Measurements from ENCODE around the gene RIPK3.

DNA sequence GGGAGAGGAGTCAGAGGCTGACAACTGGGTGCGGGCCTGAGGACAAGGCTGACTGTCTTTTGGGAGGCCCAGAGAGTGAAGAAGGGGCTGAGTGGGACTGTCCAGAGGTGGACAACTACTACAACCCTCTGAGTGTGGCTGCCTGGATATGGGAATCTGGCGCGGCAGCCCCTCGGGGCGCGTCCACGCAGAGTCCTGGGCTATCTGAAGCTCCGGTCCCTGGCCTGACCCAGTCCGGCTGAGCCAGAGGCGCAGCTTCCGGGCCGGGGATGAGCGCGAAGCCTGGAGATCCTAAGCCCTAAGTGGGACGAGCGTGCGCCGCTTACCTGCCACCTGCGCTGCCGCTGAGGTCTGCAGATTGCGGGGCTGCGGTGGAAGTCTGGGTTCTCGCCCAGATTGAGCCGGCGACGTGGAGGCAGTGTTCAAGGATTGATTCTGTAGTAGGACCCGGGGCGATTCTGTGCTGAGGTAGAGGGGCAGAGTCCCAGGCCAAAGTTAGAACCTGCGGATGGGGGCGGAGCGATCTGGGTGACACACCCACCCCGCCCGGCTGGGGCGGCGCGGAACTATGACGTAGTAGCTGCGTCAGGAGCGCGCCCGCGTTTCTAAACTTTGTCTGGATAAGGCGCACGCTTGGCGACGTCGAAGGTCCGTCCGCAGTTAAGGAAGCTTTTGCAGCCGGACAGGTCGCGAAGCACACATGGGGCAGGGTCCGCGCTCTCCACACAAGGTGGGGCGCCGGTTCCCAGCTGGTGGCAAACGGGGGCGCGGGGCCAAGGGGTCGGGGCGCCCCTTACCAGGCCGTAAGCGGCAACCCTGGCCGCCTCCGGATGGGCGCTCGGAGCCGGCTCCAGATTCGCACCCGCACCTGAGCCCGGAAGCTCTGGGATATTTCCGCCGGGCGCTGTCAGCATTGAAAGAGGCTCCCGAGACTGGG is 40.3 kb downstream of the RIPK3 start, which contains the start of the genes DHRS1 and NOP9:
- no peak for TF ChIP-seq ZNF70 (CRISPR knock-in tag; IDR thresholded peaks at IDR 0.05)
- no peak for TF ChIP-seq OSR1 (CRISPR knock-in tag; IDR thresholded peaks at IDR 0.05)
- no peak for TF ChIP-seq ARNTL (CRISPR knock-in tag; IDR thresholded peaks at IDR 0.05; ENCODE audit: borderline replicate concordance, low read depth)
- no peak for TF ChIP-seq ISL1 (CRISPR knock-in tag; IDR thresholded peaks at IDR 0.05)
- no peak for TF ChIP-seq RARB (CRISPR knock-in tag; IDR thresholded peaks at IDR 0.05)
- TF ChIP-seq, protein P1, sequence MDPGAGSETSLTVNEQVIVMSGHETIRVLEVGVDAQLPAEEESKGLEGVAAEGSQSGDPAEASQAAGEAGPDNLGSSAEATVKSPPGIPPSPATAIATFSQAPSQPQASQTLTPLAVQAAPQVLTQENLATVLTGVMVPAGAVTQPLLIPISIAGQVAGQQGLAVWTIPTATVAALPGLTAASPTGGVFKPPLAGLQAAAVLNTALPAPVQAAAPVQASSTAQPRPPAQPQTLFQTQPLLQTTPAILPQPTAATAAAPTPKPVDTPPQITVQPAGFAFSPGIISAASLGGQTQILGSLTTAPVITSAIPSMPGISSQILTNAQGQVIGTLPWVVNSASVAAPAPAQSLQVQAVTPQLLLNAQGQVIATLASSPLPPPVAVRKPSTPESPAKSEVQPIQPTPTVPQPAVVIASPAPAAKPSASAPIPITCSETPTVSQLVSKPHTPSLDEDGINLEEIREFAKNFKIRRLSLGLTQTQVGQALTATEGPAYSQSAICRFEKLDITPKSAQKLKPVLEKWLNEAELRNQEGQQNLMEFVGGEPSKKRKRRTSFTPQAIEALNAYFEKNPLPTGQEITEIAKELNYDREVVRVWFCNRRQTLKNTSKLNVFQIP (CRISPR knock-in tag; IDR thresholded peaks at IDR 0.05; ENCODE audit: borderline replicate concordance, low read depth): no peak
- TF ChIP-seq, protein P2, sequence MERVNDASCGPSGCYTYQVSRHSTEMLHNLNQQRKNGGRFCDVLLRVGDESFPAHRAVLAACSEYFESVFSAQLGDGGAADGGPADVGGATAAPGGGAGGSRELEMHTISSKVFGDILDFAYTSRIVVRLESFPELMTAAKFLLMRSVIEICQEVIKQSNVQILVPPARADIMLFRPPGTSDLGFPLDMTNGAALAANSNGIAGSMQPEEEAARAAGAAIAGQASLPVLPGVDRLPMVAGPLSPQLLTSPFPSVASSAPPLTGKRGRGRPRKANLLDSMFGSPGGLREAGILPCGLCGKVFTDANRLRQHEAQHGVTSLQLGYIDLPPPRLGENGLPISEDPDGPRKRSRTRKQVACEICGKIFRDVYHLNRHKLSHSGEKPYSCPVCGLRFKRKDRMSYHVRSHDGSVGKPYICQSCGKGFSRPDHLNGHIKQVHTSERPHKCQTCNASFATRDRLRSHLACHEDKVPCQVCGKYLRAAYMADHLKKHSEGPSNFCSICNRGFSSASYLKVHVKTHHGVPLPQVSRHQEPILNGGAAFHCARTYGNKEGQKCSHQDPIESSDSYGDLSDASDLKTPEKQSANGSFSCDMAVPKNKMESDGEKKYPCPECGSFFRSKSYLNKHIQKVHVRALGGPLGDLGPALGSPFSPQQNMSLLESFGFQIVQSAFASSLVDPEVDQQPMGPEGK (CRISPR knock-in tag; IDR thresholded peaks at IDR 0.05; ENCODE audit: borderline replicate concordance): no peak
- TF ChIP-seq TOX (CRISPR knock-in tag; IDR thresholded peaks at IDR 0.05; ENCODE audit: borderline replicate concordance): no peak
- TF ChIP-seq GLIS3 (CRISPR knock-in tag; IDR thresholded peaks at IDR 0.05): no peak
- TF ChIP-seq SNAI2 (CRISPR knock-in tag; IDR thresholded peaks at IDR 0.05): no peak
